ENCODE results near the gene ARID3B. TPM values are rescaled to one million over a fixed set of nuclear protein-coding genes. Genes with fewer than 3 reads are reported as not detected.
"Not testable (repeated sequence)": the region's sequence is repeated elsewhere in the genome, so short reads cannot be mapped to it uniquely, and the experiment has no call there.

Gene ARID3B
- total and polyA plus RNA-seq, 2 of the 4 experiments (the other 2 are of a cell fraction): 2.5 to 5.0 TPM

DNA sequence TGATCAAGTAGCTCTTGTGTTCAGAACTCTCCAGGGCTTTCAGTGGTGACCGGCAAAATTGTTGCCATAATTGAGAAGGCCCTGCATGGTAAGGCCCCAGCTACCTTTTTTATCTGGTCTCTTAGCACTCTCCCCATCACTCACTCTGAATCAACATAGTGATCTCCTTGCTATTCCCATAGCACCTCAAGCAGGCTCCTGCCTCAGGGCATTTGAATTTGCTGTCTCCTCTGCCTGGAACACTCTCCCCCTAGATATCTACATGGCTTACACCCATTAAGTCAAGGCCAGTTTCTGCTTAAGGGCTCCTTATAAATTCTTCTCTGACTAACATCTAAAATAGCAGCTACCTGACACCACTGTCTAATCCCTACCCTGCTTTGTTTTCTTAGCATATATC lies 3.3 kb upstream of the ARID3B start (continued):
- TF ChIP-seq, protein P1, sequence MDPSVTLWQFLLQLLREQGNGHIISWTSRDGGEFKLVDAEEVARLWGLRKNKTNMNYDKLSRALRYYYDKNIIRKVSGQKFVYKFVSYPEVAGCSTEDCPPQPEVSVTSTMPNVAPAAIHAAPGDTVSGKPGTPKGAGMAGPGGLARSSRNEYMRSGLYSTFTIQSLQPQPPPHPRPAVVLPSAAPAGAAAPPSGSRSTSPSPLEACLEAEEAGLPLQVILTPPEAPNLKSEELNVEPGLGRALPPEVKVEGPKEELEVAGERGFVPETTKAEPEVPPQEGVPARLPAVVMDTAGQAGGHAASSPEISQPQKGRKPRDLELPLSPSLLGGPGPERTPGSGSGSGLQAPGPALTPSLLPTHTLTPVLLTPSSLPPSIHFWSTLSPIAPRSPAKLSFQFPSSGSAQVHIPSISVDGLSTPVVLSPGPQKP (IDR thresholded peaks at IDR 0.05; ENCODE audit: borderline replicate concordance, low read depth, low read length): no peak
- TF ChIP-seq RCOR1 (IDR thresholded peaks at IDR 0.05; ENCODE audit: insufficient replicate concordance, low read length) (no peak), RFX5 (IDR thresholded peaks at IDR 0.05; ENCODE audit: low read depth, low read length) (no peak), MAZ (IDR thresholded peaks at IDR 0.05; ENCODE audit: borderline replicate concordance, low read depth, low read length) (no peak), NFE2L2 (IDR thresholded peaks at IDR 0.05; ENCODE audit: low read depth, low read length) (no peak), MXI1 (IDR thresholded peaks at IDR 0.05; ENCODE audit: borderline replicate concordance, low read depth, low read length) (no peak)

DNA sequence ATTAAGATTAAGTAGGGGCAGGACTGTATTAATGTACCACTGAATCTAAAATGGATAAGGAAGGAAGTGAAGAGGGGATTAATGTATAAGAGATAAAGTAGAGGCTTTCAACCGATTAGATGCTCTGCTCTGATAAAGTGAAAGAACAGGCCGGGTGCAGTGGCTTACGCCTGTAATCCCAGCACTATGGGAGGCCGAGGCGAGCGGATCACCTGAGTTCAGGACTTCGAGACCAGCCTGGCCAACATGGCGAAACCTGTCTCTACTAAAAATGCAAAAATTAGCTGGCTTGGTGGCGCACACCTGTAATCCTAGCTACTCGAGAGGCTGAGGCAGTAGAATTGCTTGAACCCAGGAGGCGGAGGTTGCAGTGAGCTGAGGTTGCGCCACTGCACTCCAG lies 1.5 kb upstream of the ARID3B start:
- H3K9ac ChIP-seq (ENCODE audit: low read depth, low read length); DNase-seq; H2AFZ ChIP-seq (replicated peaks; ENCODE audit: low read length, poor library complexity); BruUV-seq (replicated peaks); H2AK9ac ChIP-seq (replicated peaks; ENCODE audit: low read depth, low read length, poor library complexity); H3K4me3 ChIP-seq (ENCODE audit: insufficient read depth, low read depth, low read length); POLR2A ChIA-PET (ENCODE audit: unreplicated experiment); intact Hi-C loops (cut with micrococcal nuclease); H3K4me1 ChIP-seq (ENCODE audit: control insufficient read depth, insufficient read depth, low read length); ATAC-seq (ENCODE audit: low read depth); H3K27me3 ChIP-seq (ENCODE audit: control insufficient read depth, insufficient read depth, low read length); H3K4me2 ChIP-seq (ENCODE audit: low read depth, low read length); H3K23ac ChIP-seq (ENCODE audit: low read depth, low read length); H2BK15ac ChIP-seq (ENCODE audit: low read depth, low read length); H3K56ac ChIP-seq (ENCODE audit: extremely low read depth, insufficient read depth, low read length); H3K9me3 ChIP-seq (ENCODE audit: control insufficient read depth, insufficient read depth, low read length); H4K91ac ChIP-seq (ENCODE audit: insufficient read depth, low read depth, low read length); H3K18ac ChIP-seq (ENCODE audit: low read depth, low read length); CTCF ChIA-PET; H2BK5ac ChIP-seq (ENCODE audit: low read depth, low read length, poor library complexity, severe bottlenecking); H3K27ac ChIP-seq (ENCODE audit: insufficient read depth, low read length); H3K9me1 ChIP-seq (ENCODE audit: insufficient read depth, low read length); H2BK120ac ChIP-seq (ENCODE audit: low read depth, low read length); dilution Hi-C loops (cut with HindIII; ENCODE audit: low sequenced_read_pairs, unreplicated experiment); H3K36me3 ChIP-seq (ENCODE audit: control insufficient read depth, insufficient read depth, low read length); H4K5ac ChIP-seq (ENCODE audit: low read depth, low read length); H3K14ac ChIP-seq (replicated peaks; ENCODE audit: low read depth, low read length); in situ Hi-C loops (cut with MboI; ENCODE audit: low sequenced_read_pairs); H4K8ac ChIP-seq (ENCODE audit: low read depth in 2 of 2, low read length in 2 of 2); H2BK20ac ChIP-seq (ENCODE audit: low read depth, low read length); H3K4ac ChIP-seq (ENCODE audit: low read depth, low read length): not testable (repeated sequence)
- peak overlapping the region; percentile 28; the same call in 1 of the 2 replicates for H2AK5ac ChIP-seq (ENCODE audit: low read depth, low read length)
- 92% methylated on average over 10 of the region's 12 CpGs; no CpG with 5 or more reads in 1 of the 2 experiments for WGBS, 2 experiments (ENCODE audit: extremely low coverage in 2 of 2, insufficient read length in 1 of 2)
- peaks cover 27% of the 10 kb centered on the region for H4K20me1 ChIP-seq (ENCODE audit: insufficient read depth, low read length)
- H3K79me1 ChIP-seq (ENCODE audit: low read depth in 1 of 2, low read length in 2 of 2): peaks cover 12 to 27% of the 10 kb centered on the region in 2 experiments

Measured in IMR-90 (cell line).